Measurements from ENCODE around the gene GATD1.

GATD1 gene

GRCh38 chr11:777288-778255 is at the start of gene GATD1:
Gene GATD1 (minus strand): TSS chr11:777487. CDS start chr11:777462, 25 bp downstream.
- DNase-seq, result peak; percentile 75

- DNase-seq, result no peak
These were observed 49.5 kb upstream of the GATD1 start for GRCh38 chr11:826836-827145.

- no peak for DNase-seq
These were observed 48.9 kb upstream of the GATD1 start for GRCh38 chr11:826227-826621.

GRCh38 chr11:825366-826226 is 48.3 kb upstream of the GATD1 start:
- DNase-seq, result no peak

GRCh38 chr11:824942-825341 is 47.7 kb upstream of the GATD1 start:
- no peak for DNase-seq

GRCh38 chr11:824292-824880 is 47.1 kb upstream of the GATD1 start:
- DNase-seq, result peak; percentile 91

- peak; percentile 34 for DNase-seq
These were observed 46.4 kb upstream of the GATD1 start for GRCh38 chr11:823441-824291.

GRCh38 chr11:821512-822371 is 44.5 kb upstream of the GATD1 start:
- no peak for DNase-seq

GRCh38 chr11:820655-821511 is 43.6 kb upstream of the GATD1 start:
- DNase-seq, result no peak

GRCh38 chr11:819943-820649 is 42.8 kb upstream of the GATD1 start:
- peak; percentile 92 for DNase-seq

- peak; percentile 80 for DNase-seq
These were observed 42.0 kb upstream of the GATD1 start for GRCh38 chr11:819129-819931.

- DNase-seq, result no peak
These were observed 41.3 kb upstream of the GATD1 start, which contains the start of gene PNPLA2 for GRCh38 chr11:818396-819128. Gene PNPLA2 (plus strand): TSS chr11:818914. CDS start chr11:819719, 805 bp downstream.

GRCh38 chr11:816433-816779 is 39.1 kb upstream of the GATD1 start:
- DNase-seq, result no peak

- no peak for DNase-seq
These were observed 38.6 kb upstream of the GATD1 start for GRCh38 chr11:815675-816432.

- no peak for DNase-seq
These were observed 36.3 kb upstream of the GATD1 start for GRCh38 chr11:813456-814096.

- no peak for DNase-seq
These were observed 35.8 kb upstream of the GATD1 start for GRCh38 chr11:813072-813455.

GRCh38 chr11:812390-812789 is 35.1 kb upstream of the GATD1 start:
- DNase-seq, result no peak
